ENCODE results near the gene CELF4.

Gene CELF4

GRCh38 chr18:37339701-37340215 lies 225.8 kb downstream of the CELF4 start:
- no peak for DNase-seq

- no peak for DNase-seq
Measured at GRCh38 chr18:37336568-37337285, 228.9 kb downstream of the CELF4 start.

GRCh38 chr18:37335409-37335736 lies 230.2 kb downstream of the CELF4 start:
- DNase-seq: no peak

- DNase-seq: no peak
Measured at GRCh38 chr18:37334631-37335408, 230.8 kb downstream of the CELF4 start.

DNA sequence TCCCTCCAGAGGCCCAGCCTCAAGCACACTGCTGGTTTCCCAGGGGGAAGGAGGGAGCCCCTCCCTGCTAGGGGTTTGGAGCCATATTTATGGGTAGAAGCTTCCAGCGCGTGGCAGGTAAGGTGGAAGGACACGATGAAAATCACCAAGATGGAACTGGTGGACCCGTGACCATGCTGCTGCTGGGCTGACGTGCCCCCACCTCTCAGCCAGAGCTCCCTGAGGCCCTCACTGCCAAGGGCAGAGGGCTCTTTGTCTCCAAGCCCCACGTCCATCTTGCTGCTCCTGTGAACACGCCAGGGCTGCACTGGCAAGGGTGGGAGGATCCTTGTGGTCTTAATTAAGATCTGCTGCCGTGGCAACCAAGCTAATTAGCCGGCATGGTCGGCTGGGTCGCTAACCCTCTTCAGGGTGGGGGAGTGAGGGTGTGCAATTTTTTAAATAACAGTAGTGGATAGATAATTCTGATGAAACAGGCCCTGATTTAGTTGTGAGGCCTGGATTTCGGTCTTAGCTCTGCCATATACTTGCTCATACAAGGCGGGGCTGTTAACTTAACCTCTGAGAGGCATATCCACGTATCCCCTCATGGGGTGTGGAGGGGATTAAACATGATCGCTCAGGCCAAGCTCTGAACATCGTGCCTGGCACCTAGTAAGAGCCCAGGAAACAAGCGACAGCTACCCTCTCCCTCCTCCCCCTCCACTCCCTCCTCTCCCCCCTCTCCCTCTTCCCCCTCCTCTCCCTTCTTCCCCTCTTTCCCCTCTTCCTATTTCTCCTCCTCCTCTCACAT lies 232.8 kb downstream of the CELF4 start:
- DNase-seq: no peak

GRCh38 chr18:37332219-37332618 lies 233.4 kb downstream of the CELF4 start:
- no peak for DNase-seq

DNA sequence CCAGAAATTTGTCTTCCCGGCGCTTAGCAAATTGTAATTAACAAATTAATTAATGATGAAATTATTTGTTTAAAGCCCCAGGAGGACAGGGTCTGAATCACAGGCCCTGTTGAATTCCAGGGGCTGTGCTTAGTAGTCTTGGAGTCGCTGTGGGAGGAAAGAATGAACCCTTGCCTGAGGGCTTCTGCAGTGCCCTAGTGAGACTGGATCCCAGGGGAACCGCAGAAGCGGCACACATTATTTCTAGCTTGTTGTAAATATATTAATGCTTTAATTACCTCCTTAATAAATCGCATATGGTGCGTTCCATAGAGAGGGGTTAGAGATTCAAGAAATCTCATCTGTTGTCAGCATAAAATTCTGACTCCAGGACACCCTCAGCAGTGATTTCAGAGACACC lies 235.4 kb downstream of the CELF4 start:
- DNase-seq: no peak

GRCh38 chr18:37328946-37329719 lies 236.5 kb downstream of the CELF4 start:
- DNase-seq: no peak

DNA sequence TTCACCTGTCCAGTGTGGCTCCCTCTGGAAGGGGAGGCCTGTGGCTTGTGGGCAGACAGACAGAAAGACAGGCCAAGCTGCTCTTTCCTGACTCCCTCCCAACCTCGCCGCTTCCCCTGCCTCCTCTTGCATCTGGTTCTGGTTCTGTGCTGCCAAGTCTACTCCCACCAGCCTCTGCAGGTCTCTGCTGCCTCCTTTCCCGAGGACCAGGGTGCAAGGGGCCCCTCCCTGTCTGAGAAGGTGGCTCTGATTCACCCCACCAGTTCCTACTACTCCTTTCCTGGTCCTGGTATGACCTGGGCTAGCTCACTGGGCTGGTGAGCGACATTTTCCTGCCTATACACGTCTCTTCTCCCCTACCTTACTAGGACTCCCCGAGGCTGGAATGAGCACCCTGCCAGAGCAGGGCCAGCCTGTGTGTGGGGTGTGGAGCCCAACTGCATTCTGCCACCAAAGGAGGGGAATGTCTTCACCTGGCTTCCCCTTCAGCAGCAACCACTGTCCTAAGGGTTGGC lies 238.5 kb downstream of the CELF4 start:
- no peak for DNase-seq

DNA sequence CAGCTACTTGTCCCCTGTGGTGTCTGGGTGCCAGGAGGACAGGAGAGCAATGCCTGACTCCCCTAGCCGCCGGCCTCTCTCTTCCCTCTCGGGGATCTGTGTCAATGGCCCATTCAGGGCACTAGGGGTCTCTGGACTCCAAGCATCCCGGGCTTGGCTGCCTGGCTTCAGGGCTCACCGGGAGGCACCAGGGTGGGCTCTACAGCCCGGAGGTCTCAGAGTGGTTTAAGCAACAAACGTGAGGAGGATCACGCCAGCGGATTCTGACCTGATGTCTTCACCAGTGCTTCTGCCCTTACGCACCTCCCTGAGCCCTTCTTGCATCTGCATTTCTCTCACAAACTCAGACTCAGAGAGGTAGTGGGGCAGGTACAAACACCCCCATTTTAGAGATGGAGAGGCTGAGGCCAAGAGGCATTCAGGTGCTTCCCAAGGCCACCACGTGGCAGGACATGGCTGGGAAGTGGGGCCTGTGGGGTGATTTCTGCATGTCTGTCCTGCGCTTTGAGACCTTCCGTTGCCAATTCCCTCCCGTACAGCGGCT lies 243.0 kb downstream of the CELF4 start:
- no peak for DNase-seq

GRCh38 chr18:37321582-37322491 lies 243.8 kb downstream of the CELF4 start:
- DNase-seq: no peak

DNA sequence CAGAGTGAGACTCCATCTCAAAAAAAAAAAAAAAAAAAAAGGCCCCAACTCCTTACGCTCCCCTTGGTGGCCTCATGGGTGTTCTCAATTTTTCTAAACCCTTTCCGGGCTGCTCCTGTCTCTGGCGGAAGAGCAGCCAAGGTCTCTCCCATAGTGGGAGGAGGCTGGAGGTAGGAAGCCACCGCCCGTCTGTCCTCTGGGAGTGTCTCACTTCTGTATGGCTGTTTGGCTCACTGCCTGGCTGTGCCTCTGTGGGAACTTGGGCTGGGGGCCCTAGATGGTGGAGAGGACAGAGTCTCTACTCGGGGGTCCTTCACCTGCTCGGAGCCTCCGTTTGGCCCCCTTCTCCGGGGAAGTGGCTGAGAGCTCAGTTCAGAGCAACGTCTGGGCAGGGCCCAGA lies 245.3 kb downstream of the CELF4 start:
- DNase-seq: no peak

DNA sequence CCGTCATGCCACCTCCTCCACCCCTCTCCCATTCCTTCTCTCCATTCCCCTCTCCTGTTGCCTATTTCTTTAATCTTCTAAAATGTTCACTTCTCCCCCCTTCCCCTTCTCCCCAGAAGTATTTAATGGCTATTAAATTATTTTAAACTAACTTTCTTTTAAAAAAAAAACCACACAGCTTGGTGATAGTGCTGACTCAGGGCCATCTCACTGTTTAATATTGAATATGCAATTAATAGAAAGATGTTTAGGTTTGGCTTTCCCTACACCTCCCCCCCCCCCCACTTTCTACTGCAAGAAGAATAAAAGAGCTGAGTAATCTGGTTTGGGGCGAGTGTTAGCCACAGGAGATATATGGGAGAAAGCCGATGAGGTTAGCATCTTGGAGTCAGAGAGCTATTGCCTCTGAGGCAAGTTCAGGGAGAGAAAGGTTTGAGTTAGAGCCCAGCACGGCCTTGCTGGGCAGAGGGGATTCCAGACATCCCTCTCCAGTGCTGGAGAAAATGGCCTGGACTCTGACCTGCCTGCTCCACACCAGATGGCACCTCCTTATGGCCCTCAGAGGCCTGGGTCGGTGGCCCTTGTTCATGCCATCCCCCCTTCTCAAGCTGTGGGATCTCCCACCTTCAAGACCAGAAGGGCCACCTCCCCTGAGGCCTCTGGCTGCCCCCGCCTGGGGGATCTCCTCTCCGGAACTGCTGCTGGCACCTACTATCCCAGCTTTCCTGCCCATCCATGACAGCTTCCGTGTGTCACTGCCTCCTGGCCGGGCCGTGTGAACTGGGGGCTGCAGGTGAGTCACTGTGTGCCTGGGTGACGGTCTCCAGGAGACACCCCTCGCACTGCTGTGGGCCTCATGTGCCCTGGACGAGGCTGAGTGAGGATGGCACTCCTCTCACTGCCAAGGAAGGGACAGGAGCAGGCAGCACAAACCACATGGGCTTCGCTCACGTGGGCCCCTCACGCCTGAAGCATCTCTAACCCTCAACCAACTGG lies 246.9 kb downstream of the CELF4 start:
- no peak for DNase-seq

DNA sequence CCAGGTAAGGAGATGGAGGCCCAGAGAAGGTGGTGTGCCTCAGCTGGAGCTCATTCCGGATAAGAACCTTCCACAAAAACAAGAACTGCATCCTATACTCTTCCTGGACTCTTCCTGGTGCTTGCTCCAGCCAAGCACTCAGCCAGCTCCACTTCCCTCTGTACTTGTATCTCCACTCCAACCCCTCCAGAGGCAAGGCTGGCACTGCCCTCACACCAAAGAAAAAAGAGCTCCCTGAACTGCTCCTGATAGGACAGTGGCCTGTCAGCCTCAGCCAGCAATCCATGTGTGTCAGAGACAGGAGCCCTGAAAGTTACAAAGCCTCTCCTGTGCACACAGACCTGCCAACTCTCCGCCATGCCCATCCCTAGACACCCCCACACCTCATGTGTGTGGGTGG lies 248.1 kb downstream of the CELF4 start:
- DNase-seq: no peak

DNA sequence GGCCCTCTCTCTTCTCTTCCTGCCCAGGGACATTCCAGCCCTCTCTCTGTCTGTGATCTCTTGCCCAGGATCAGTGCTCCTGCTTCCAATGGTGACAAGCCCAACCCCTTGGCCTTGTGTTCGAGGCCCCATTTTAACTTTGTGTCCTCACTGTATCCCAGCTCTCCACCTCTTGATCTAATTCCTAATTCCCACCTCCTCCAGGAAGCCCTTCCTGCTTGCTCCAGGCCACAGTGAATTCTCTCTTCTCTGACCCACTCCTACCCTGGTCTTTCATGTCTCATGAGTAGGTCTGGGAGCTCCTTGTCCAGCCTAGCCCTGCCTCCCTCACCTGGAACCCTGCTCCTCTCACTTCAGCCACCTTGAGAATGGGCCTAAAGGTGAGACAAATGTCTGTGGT lies 249.1 kb downstream of the CELF4 start:
- DNase-seq: no peak

- no peak for DNase-seq
Measured at GRCh38 chr18:37315935-37316334, 249.7 kb downstream of the CELF4 start.

GRCh38 chr18:37314534-37314933 lies 251.1 kb downstream of the CELF4 start:
- DNase-seq: no peak

- DNase-seq: no peak
Measured at GRCh38 chr18:37313624-37314023, 252.0 kb downstream of the CELF4 start.

DNA sequence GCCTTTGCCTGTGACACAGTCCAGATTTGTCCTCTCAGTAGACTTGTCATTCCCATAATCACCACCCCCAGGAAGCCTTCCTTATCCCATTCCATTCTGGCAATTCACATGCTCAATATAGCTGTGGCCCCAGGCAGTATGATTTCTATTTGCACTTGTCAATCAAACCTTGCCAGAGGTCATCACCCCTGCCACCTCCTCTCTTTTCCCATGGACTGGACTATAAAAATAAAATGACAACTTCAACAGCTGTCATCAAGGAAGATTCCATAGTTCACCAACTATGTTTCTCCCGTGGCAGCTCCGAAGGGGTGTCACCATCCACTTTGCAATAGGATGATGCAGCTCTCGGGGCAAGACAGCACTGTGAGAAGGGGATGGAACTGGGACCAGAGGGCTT lies 255.7 kb downstream of the CELF4 start:
- DNase-seq: no peak

DNA sequence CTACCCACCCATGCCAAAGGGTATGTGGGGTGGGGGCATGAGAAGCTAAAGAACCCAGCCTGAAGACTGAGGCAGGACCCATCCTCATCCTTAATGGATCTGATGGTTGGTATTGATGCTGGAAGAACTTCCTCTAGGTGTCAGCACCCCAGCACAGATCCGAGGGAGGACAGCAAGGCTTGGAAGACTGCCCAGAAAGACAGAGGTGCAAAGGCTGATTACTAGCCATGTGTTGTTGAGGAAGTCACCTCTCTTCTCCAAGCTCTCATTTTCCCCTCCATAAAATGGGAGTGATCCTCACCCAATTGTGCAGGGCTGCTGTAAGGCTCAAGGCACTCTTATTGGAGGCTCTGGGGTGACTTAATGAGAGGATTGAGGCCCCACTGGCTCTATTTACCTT lies 256.5 kb downstream of the CELF4 start:
- DNase-seq: no peak

Data from SIG-M5 (cell line).